K562 treated with DMSO at 1 percent for 12 hours (cell line): ENCODE measurements around the gene MCIDAS. TPM values are rescaled to one million over a fixed set of nuclear protein-coding genes. Genes with fewer than 3 reads are reported as not detected.

Experiments
- total RNA-seq: library from RNA; unstranded; fragments of 300-600 nt; gene quantifications from 2 replicates; pipeline ENCODE4 v1.2.3, GENCODE V29; 2022; ENCODE audit not compliant: insufficient read depth

The MCIDAS gene
- total RNA-seq: 1.0 TPM in 1 of 2 replicates, not detected in the other

DNA sequence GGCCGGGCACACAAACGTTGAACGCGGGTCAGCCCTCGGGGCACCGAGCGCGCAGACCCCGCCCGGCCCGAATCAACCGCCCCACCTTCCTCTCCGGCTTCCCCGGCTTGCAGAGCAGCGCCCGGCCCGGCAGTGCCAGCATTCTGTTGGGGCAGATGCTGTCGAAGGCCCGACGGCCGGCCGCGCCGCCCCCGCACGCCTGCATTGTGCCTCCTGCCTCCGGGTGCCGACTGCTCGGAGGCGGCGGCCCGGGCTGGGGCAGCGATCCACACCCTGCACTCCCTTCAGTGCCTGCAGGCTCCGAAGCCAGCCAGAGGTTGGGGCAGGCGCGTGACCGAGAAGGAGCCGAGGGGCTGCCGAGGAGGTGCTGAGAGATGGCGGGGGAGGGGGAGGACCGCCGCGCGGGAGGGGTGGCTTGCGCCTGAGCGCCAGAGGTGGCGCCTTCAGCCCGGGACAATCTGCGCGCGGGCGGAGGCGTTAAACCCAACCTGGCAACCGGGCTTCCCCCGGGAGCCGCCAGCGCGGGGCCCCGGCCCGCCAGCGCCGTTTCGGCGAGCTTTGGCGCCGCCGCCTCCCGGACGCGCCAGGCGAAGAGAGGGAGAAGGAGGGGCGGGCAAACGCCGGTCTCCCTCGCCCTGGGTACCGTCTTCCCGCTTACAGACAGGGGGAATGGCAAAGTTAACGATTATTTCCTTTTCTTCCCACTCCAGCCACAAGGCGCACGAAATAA lies at the start of gene MCIDAS:
Gene MCIDAS, minus strand, starts transcription at position 382 of the 730 bp plus-strand sequence. Its CDS starts 177 bp downstream, at position 205.

GRCh38 chr5:55232985-55233928 lies 6.1 kb upstream of the MCIDAS start, which contains the start of gene CCNO:
Gene CCNO (minus strand): TSS chr5:55233608. CDS start chr5:55233523, 85 bp downstream.

GRCh38 chr5:55172937-55173686 lies 54.0 kb downstream of the MCIDAS start, which contains the start of gene CDC20B:
Gene CDC20B (minus strand): TSS chr5:55173177. CDS start chr5:55173000, 177 bp downstream.

Other genes with a start within 250 kb of the MCIDAS start
- not detected in 2 replicates for gene ESM1, start 241.7 kb downstream of the MCIDAS start, total RNA-seq
- not detected in 2 replicates for gene GZMK, start 203.1 kb downstream of the MCIDAS start, total RNA-seq
- not detected in 2 replicates for gene GZMA, start 124.7 kb downstream of the MCIDAS start, total RNA-seq
- gene GPX8, start 67.1 kb downstream of the MCIDAS start, total RNA-seq: 1.6 and 1.9 TPM in 2 replicates
- not detected in 2 replicates for gene CDC20B, start 54.1 kb downstream of the MCIDAS start, total RNA-seq
- 4.8 and 5.4 TPM in 2 replicates for gene CCNO, start 6.3 kb upstream of the MCIDAS start, total RNA-seq
- gene DHX29, start 80.4 kb upstream of the MCIDAS start, total RNA-seq: 8.5 and 20.9 TPM in 2 replicates
- gene MTREX, start 80.7 kb upstream of the MCIDAS start, total RNA-seq: 19.9 and 47.5 TPM in 2 replicates